ENCODE results near the gene NPRL2.
"Not testable (repeated sequence)": the region's sequence is repeated elsewhere in the genome, so short reads cannot be mapped to it uniquely, and the experiment has no call there.

The NPRL2 gene

DNA sequence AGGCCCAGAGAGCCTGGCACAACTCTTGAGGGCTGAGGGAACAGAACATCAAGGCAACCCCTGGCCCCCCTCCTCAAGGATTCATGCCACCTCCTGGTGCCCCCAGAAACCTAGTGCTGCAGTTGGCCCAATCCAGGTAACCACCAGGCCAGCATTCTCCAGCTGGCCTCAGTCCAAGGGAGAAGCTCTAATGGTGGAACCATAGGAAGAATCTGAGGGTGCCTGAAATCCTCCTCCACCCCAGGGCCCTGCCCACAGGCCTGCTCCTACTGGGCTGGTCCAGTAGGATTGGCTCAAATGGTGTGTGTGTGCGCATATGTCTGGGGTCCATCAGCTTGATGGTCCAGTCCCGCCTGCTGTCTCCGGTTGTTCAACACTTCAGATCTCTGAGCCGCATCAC, 35.8 kb downstream of the NPRL2 start:
- H3K4me3 ChIP-seq (replicated peaks in 1 of 2; ENCODE audit: low read depth in 2 of 2, low read length in 2 of 2): no peak overlapping the region
- TF ChIP-seq, protein P1, sequence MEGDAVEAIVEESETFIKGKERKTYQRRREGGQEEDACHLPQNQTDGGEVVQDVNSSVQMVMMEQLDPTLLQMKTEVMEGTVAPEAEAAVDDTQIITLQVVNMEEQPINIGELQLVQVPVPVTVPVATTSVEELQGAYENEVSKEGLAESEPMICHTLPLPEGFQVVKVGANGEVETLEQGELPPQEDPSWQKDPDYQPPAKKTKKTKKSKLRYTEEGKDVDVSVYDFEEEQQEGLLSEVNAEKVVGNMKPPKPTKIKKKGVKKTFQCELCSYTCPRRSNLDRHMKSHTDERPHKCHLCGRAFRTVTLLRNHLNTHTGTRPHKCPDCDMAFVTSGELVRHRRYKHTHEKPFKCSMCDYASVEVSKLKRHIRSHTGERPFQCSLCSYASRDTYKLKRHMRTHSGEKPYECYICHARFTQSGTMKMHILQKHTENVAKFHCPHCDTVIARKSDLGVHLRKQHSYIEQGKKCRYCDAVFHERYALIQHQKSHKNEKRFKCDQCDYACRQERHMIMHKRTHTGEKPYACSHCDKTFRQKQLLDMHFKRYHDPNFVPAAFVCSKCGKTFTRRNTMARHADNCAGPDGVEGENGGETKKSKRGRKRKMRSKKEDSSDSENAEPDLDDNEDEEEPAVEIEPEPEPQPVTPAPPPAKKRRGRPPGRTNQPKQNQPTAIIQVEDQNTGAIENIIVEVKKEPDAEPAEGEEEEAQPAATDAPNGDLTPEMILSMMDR (IDR thresholded peaks at IDR 0.05; ENCODE audit: low read depth, low read length): no peak
- no peak for DNase-seq (ENCODE audit: low read depth in 2 of 2)

- TF ChIP-seq, protein P1 (IDR thresholded peaks at IDR 0.05; ENCODE audit: low read depth, low read length): no peak
- no peak overlapping the region for H3K4me3 ChIP-seq (replicated peaks in 1 of 2; ENCODE audit: low read depth in 2 of 2, low read length in 2 of 2)
- DNase-seq (ENCODE audit: low read depth in 2 of 2): no peak
These were observed 36.2 kb downstream of the NPRL2 start for GRCh38 chr3:50314342-50314741.

DNA sequence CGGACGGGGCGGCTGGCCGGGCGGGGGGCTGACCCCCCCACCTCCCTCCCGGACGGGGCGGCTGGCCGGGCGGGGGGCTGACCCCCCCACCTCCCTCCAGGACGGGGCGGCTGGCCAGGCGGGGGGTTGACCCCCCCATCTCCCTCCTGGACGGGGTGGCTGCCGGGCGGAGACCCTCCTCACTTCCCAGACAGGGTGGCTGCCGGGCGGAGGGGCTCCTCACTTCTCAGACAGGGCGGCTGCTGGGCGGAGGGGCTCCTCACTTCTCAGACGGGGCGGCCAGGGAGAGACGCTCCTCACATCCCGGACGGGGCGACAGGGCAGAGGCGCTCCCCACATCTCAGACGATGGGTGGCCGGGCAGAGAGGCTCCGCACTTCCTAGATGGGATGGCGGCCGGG, 38.5 kb downstream of the NPRL2 start:
- not testable (repeated sequence) for DNase-seq (ENCODE audit: low read depth in 2 of 2); H3K4me3 ChIP-seq (replicated peaks in 1 of 2; ENCODE audit: low read depth in 2 of 2, low read length in 2 of 2)

DNA sequence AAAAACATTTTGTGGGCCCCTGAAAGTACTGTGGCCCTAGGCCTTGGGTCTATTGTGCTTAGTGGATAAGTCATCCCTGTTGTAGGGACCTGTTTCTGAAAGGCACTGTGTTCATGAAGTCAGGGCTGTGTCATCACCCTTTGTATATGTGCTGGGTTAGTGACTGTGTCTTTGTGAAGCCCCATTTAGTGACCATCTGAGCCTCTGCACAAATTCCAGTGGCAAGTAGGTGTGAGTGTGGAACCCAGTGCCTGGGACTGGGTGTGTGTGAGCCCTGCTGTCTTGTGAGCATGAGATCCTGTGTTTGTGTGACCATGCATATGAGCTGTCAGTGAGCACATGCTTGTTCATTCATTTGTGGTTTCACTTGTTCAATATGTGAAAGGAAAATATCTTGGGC, 46.0 kb downstream of the NPRL2 start:
- no peak overlapping the region for H3K4me3 ChIP-seq (replicated peaks in 1 of 2; ENCODE audit: low read depth in 2 of 2, low read length in 2 of 2)
- DNase-seq (ENCODE audit: low read depth in 2 of 2): no peak
- TF ChIP-seq, protein P1 (IDR thresholded peaks at IDR 0.05; ENCODE audit: low read depth, low read length): no peak

GRCh38 chr3:50303013-50303815, 47.4 kb downstream of the NPRL2 start, which contains the start of gene HYAL1:
Gene HYAL1 (minus strand): TSS chr3:50303574. CDS start chr3:50302956, 618 bp downstream.
- peak; percentile 31 to 67 for DNase-seq (ENCODE audit: low read depth in 2 of 2)
- no peak within 1 kb of the TSS for H3K4me3 ChIP-seq (replicated peaks in 1 of 2; ENCODE audit: low read depth in 2 of 2, low read length in 2 of 2)

GRCh38 chr3:50302095-50303012, 48.2 kb downstream of the NPRL2 start:
- no peak overlapping the region for H3K4me3 ChIP-seq (replicated peaks in 1 of 2; ENCODE audit: low read depth in 2 of 2, low read length in 2 of 2)
- no peak for DNase-seq (ENCODE audit: low read depth in 2 of 2)
- TF ChIP-seq, protein P1 (IDR thresholded peaks at IDR 0.05; ENCODE audit: low read depth, low read length): no peak

More at GRCh38 chr3:50303013-50303815, 47.4 kb downstream of the NPRL2 start, which contains the start of gene HYAL1:
- TF ChIP-seq, protein P1 (IDR thresholded peaks at IDR 0.05; ENCODE audit: low read depth, low read length): peak; percentile 2

Measured in cardiac fibroblast (primary cell).